Measurements from ENCODE around the gene SERINC4. TPM values are rescaled to one million over a fixed set of nuclear protein-coding genes. Genes with fewer than 3 reads are reported as not detected.

SERINC4 gene
- total and polyA plus RNA-seq, 2 of the 4 experiments (the other 2 are of a cell fraction) = under 0.01 to 0.09 TPM

DNA sequence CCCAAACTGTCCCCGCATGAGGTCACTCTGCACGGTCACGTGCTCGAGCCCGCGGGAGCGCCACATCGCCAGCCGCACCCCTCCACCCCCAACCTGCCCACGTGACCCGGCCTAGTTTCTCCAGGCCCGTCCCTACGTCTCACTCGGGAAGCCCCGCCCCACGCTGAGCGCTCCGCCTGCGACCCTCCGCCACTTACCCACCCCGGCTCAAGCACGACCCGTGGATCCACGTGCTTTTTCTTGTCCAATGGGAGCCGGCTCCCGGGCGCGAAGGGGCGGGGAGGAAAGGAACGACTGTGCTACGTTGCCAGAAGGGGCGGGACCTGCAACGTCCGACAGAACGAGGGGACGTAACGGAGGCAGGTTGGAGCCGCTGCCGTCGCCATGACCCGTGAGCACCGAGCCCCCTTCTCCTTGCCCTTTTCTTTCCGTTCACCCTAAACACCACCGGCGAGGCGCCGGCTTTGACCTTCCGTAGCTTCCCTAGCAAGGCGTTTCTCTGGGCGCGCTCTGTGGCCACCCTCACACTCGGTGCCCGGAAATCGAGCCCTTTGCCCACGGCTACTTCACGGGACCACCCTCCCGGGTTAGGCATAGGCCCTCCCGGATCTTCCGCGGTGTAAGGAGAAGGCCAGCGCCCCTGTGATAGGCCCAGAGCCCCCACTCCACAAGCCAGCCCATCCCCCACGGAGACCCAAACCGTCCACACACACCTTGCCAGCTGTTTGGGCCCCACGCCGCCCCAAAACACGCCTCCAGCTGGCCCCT is 7.8 kb downstream of the SERINC4 start, which contains the start of gene SERF2:
Gene SERF2 (plus strand): TSS at position 328 of the 768 bp plus-strand sequence. CDS start 57 bp downstream, at position 385.
- peak within 1 kb of the TSS; percentile 71 for H3K4me3 ChIP-seq (ENCODE audit: insufficient read depth, low read depth, low read length)
- intact Hi-C loops (cut with micrococcal nuclease) = no loop called here
- ChIA-PET CTCF (interaction anchor here (1.0 kb wide), 1 partner anchor 15 kb away, joined by 3 read pairs; the partner anchor contains the start of gene ELL3), POLR2A (ENCODE audit: unreplicated experiment) (no interaction called here)
- peak within 1 kb of the TSS; percentile 99 for H3K4ac ChIP-seq (ENCODE audit: low read depth, low read length)
- peaks cover 41% of the 10 kb centered on the region for H4K20me1 ChIP-seq (ENCODE audit: insufficient read depth, low read length)
- H3K56ac ChIP-seq (ENCODE audit: extremely low read depth, insufficient read depth, low read length) = peak within 1 kb of the TSS; percentile 95
- ATAC-seq (ENCODE audit: low read depth) (peak; percentile 97), DNase-seq (peak; percentile 99)
- H2BK5ac ChIP-seq (ENCODE audit: low read depth, low read length, poor library complexity, severe bottlenecking) = peak within 1 kb of the TSS; percentile 82
- in situ Hi-C loops (cut with MboI; ENCODE audit: low sequenced_read_pairs) = no loop called here
- peak within 1 kb of the TSS; percentile 83 for H2BK120ac ChIP-seq (ENCODE audit: low read depth, low read length)
- H3K4me2 ChIP-seq (ENCODE audit: low read depth, low read length) = peak within 1 kb of the TSS; percentile 82
- H2BK20ac ChIP-seq (ENCODE audit: low read depth, low read length) = peak within 1 kb of the TSS; percentile 49
- peak within 1 kb of the TSS; percentile 89 for H2BK15ac ChIP-seq (ENCODE audit: low read depth, low read length)
- peak within 1 kb of the TSS; percentile 69 for H3K18ac ChIP-seq (ENCODE audit: low read depth, low read length)
- peak within 1 kb of the TSS; percentile 86 to 98 for H4K8ac ChIP-seq (ENCODE audit: low read depth in 2 of 2, low read length in 2 of 2)
- peak within 1 kb of the TSS; percentile 95 for H3K27ac ChIP-seq (ENCODE audit: insufficient read depth, low read length)
- H4K91ac ChIP-seq (ENCODE audit: insufficient read depth, low read depth, low read length) = peak within 1 kb of the TSS; percentile 98
- dilution Hi-C loops (cut with HindIII; ENCODE audit: low sequenced_read_pairs, unreplicated experiment) = no loop called here
- TSS peak; percentile 65 for BruUV-seq (replicated peaks)
- peak within 1 kb of the TSS; percentile 97 for H3K23ac ChIP-seq (ENCODE audit: low read depth, low read length)
- peak within 1 kb of the TSS; percentile 97 for H3K9ac ChIP-seq (ENCODE audit: low read depth, low read length)
- H3K9me3 ChIP-seq (ENCODE audit: control insufficient read depth, insufficient read depth, low read length) = no peaks in the 10 kb centered on the region
- 0% methylated on average over 9 of the region's 66 CpGs; no CpG with 5 or more reads in 1 of the 2 experiments for WGBS, 2 experiments (ENCODE audit: extremely low coverage in 2 of 2, insufficient read length in 1 of 2)
- H3K27me3 ChIP-seq (ENCODE audit: control insufficient read depth, insufficient read depth, low read length) = no peaks in the 10 kb centered on the region
- peak within 1 kb of the TSS; percentile 97 for H2AK5ac ChIP-seq (ENCODE audit: low read depth, low read length)
- H2AFZ ChIP-seq (replicated peaks; ENCODE audit: low read length, poor library complexity) = peak within 1 kb of the TSS; percentile 92
- peak within 1 kb of the TSS; percentile 81 for H4K5ac ChIP-seq (ENCODE audit: low read depth, low read length)
- peak within 1 kb of the TSS; percentile 99 for H3K14ac ChIP-seq (replicated peaks; ENCODE audit: low read depth, low read length)
- peak within 1 kb of the TSS; percentile 100 for H2AK9ac ChIP-seq (replicated peaks; ENCODE audit: low read depth, low read length, poor library complexity)
- peaks cover 31 to 48% of the 10 kb centered on the region in 2 experiments for H3K79me1 ChIP-seq (ENCODE audit: low read depth in 1 of 2, low read length in 2 of 2)
- H3K4me1 ChIP-seq (ENCODE audit: control insufficient read depth, insufficient read depth, low read length) = peaks cover 20% of the 10 kb centered on the region
- peaks cover 31% of the 10 kb centered on the region for H3K9me1 ChIP-seq (ENCODE audit: insufficient read depth, low read length)
- H3K36me3 ChIP-seq (ENCODE audit: control insufficient read depth, insufficient read depth, low read length) = peaks cover 36% of the 10 kb centered on the region
- TF ChIP-seq CEBPB (IDR thresholded peaks at IDR 0.05; ENCODE audit: low read depth, low read length) (no peak), RFX5 (IDR thresholded peaks at IDR 0.05; ENCODE audit: low read depth, low read length) (no peak), MXI1 (IDR thresholded peaks at IDR 0.05; ENCODE audit: borderline replicate concordance, low read depth, low read length) (peak; percentile 25; the same call in 1 of the 2 replicates), RCOR1 (IDR thresholded peaks at IDR 0.05; ENCODE audit: insufficient replicate concordance, low read length) (no peak), FOS (IDR thresholded peaks at IDR 0.05; ENCODE audit: low read depth, low read length) (peak; percentile 9; the same call in 1 of the 2 replicates), BHLHE40 (IDR thresholded peaks at IDR 0.05; ENCODE audit: low read depth, low read length) (peak; percentile 93), POLR2A (IDR thresholded peaks at IDR 0.05; ENCODE audit: low read depth, low read length) (peak; percentile 98), RAD21 (IDR thresholded peaks at IDR 0.05; ENCODE audit: low read length) (no peak), MAZ (IDR thresholded peaks at IDR 0.05; ENCODE audit: borderline replicate concordance, low read depth, low read length) (peak; percentile 90), SMC3 (IDR thresholded peaks at IDR 0.05; ENCODE audit: low read depth, low read length) (no peak), NFE2L2 (IDR thresholded peaks at IDR 0.05; ENCODE audit: low read depth, low read length) (no peak)
- TF ChIP-seq, protein P1, sequence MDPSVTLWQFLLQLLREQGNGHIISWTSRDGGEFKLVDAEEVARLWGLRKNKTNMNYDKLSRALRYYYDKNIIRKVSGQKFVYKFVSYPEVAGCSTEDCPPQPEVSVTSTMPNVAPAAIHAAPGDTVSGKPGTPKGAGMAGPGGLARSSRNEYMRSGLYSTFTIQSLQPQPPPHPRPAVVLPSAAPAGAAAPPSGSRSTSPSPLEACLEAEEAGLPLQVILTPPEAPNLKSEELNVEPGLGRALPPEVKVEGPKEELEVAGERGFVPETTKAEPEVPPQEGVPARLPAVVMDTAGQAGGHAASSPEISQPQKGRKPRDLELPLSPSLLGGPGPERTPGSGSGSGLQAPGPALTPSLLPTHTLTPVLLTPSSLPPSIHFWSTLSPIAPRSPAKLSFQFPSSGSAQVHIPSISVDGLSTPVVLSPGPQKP (IDR thresholded peaks at IDR 0.05; ENCODE audit: borderline replicate concordance, low read depth, low read length) = no peak
- TF ChIP-seq, protein P2, sequence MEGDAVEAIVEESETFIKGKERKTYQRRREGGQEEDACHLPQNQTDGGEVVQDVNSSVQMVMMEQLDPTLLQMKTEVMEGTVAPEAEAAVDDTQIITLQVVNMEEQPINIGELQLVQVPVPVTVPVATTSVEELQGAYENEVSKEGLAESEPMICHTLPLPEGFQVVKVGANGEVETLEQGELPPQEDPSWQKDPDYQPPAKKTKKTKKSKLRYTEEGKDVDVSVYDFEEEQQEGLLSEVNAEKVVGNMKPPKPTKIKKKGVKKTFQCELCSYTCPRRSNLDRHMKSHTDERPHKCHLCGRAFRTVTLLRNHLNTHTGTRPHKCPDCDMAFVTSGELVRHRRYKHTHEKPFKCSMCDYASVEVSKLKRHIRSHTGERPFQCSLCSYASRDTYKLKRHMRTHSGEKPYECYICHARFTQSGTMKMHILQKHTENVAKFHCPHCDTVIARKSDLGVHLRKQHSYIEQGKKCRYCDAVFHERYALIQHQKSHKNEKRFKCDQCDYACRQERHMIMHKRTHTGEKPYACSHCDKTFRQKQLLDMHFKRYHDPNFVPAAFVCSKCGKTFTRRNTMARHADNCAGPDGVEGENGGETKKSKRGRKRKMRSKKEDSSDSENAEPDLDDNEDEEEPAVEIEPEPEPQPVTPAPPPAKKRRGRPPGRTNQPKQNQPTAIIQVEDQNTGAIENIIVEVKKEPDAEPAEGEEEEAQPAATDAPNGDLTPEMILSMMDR (conservative IDR thresholded peaks at IDR 0.05; ENCODE audit: low read depth, low read length) = no peak
- TF ChIP-seq, protein P3, sequence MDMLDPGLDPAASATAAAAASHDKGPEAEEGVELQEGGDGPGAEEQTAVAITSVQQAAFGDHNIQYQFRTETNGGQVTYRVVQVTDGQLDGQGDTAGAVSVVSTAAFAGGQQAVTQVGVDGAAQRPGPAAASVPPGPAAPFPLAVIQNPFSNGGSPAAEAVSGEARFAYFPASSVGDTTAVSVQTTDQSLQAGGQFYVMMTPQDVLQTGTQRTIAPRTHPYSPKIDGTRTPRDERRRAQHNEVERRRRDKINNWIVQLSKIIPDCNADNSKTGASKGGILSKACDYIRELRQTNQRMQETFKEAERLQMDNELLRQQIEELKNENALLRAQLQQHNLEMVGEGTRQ (IDR thresholded peaks at IDR 0.05; ENCODE audit: low read depth, low read length) = peak; percentile 99

Measured in IMR-90 (cell line).